Neural cell (in vitro differentiated cells): ENCODE results near the gene ELOVL3. TPM values are rescaled to one million over a fixed set of nuclear protein-coding genes. Genes with fewer than 3 reads are reported as not detected.

ENCODE experiments used
- H2AFZ ChIP-seq: fragments of 200-600, 300-800 bp; sonication (generic), shearing (Covaris generic); 2 replicates; pipeline ENCODE4 v1.6.0; 2014; ENCODE audit warnings: low read depth, mild to moderate bottlenecking, antibody characterized with exemption, low read length, moderate library complexity
- H3F3A ChIP-seq: fragments of 200-600 bp; shearing (Covaris generic); 2 replicates; pipeline ENCODE4 v1.6.1; 2016; ENCODE audit warnings: mild to moderate bottlenecking, moderate library complexity, mixed read lengths, antibody characterized with exemption, low read length; ENCODE audit not compliant: insufficient read depth, poor library complexity, severe bottlenecking
- H3K27ac ChIP-seq: fragments of 200-600, 300-800 bp; sonication (generic), shearing (Covaris generic); 2 replicates; pipeline ENCODE4 v1.5.1; 2014; ENCODE audit warnings: mild to moderate bottlenecking, low read length, moderate library complexity
- H3K27me3 ChIP-seq: fragments of 300-800, 200-600 bp; sonication (generic), shearing (Covaris generic); 2 replicates; pipeline ENCODE4 v1.6.0; 2014; ENCODE audit warnings: mild to moderate bottlenecking, low read depth, low read length, moderate library complexity; ENCODE audit not compliant: insufficient read depth
- H3K36me3 ChIP-seq: fragments of 300-800, 200-600 bp; sonication (generic), shearing (Covaris generic); 2 replicates; pipeline ENCODE4 v1.5.1; 2014; ENCODE audit warnings: mild to moderate bottlenecking, antibody characterized with exemption, low read length, moderate library complexity; ENCODE audit not compliant: insufficient read depth
- H3K4me2 ChIP-seq: fragments of 300-800, 200-600 bp; sonication (generic), shearing (Covaris generic); 2 replicates; pipeline ENCODE4 v1.6.0; 2014; ENCODE audit warnings: mild to moderate bottlenecking, low read length
- H3K4me3 ChIP-seq: fragments of 300-800, 200-600 bp; sonication (generic), shearing (Covaris generic); 2 replicates; pipeline ENCODE4 v1.5.1; 2014; ENCODE audit warnings: mild to moderate bottlenecking, low read length, moderate library complexity
- H3K79me2 ChIP-seq: fragments of 200-600 bp; shearing (Covaris generic); replicated peaks from 2 replicates; pipeline ENCODE4 v1.6.0; 2014; ENCODE audit warnings: mild to moderate bottlenecking, low read length, moderate library complexity; ENCODE audit not compliant: insufficient read depth
- H3K9ac ChIP-seq: fragments of 300-800, 200-600 bp; sonication (generic), shearing (Covaris generic); 2 replicates; pipeline ENCODE4 v1.6.1; 2016; ENCODE audit warnings: mild to moderate bottlenecking, low read length, mixed read lengths
- H3K9me2 ChIP-seq: fragments of 200-600 bp; shearing (Covaris generic); 2 replicates; pipeline ENCODE4 v1.6.1; 2016; ENCODE audit warnings: mild to moderate bottlenecking, low read length, mixed read lengths; ENCODE audit not compliant: insufficient read depth
- H3K9me3 ChIP-seq: fragments of 200-600, 300-800 bp; sonication (generic), shearing (Covaris generic); 2 replicates; pipeline ENCODE4 v1.6.1; 2016; ENCODE audit warnings: mild to moderate bottlenecking, mixed run types, low read length, moderate library complexity, mixed read lengths
- H4K20me1 ChIP-seq: fragments of 200-600 bp; shearing (Covaris generic); 2 replicates; pipeline ENCODE4 v1.6.1; 2016; ENCODE audit warnings: mild to moderate bottlenecking, mixed run types; ENCODE audit not compliant: insufficient read depth
- CTCF ChIP-seq: fragments of 450-650 bp; IDR thresholded peaks from 2 replicates; pipeline ENCODE4 v1.5.1; 2014; ENCODE audit warnings: antibody characterized with exemption, mild to moderate bottlenecking, moderate library complexity; ENCODE audit not compliant: poor library complexity, severe bottlenecking
- EP300 ChIP-seq: fragments of 450-650 bp; conservative IDR thresholded peaks from 2 replicates; pipeline ENCODE4 v1.6.1; 2014; ENCODE audit warnings: antibody characterized with exemption, mild to moderate bottlenecking, moderate library complexity; ENCODE audit not compliant: poor library complexity, severe bottlenecking
- EZH2 ChIP-seq: fragments of 200-600, 300-800 bp; shearing (Covaris generic), sonication (generic); IDR thresholded peaks from 2 replicates; pipeline ENCODE4 v1.6.1; 2014; ENCODE audit warnings: antibody characterized with exemption, low read length, borderline replicate concordance, mild to moderate bottlenecking; ENCODE audit not compliant: insufficient read depth, poor library complexity, severe bottlenecking
- MXI1 ChIP-seq: fragments of 450-650 bp; conservative IDR thresholded peaks from 2 replicates; pipeline ENCODE4 v1.6.1; 2014; ENCODE audit warnings: antibody characterized with exemption, mild to moderate bottlenecking; ENCODE audit not compliant: poor library complexity, severe bottlenecking
- POLR2AphosphoS5 ChIP-seq: IDR thresholded peaks from 2 replicates; pipeline ENCODE4 v1.6.1; 2012
- RAD21 ChIP-seq: fragments of 450-650 bp; conservative IDR thresholded peaks from 2 replicates; pipeline ENCODE4 v1.6.1; 2014; ENCODE audit warnings: antibody characterized with exemption, mild to moderate bottlenecking, moderate library complexity
- REST ChIP-seq: IDR thresholded peaks from 2 replicates; pipeline ENCODE4 v1.6.1; 2012; ENCODE audit warnings: borderline replicate concordance
- SMC3 ChIP-seq: fragments of 450-650 bp; conservative IDR thresholded peaks from 2 replicates; pipeline ENCODE4 v1.6.1; 2014; ENCODE audit warnings: antibody characterized with exemption, mild to moderate bottlenecking, moderate library complexity; ENCODE audit not compliant: poor library complexity
- polyA plus RNA-seq: library from polyadenylated mRNA; depleted of rRNA; stranded (reverse); fragments of >200 nt; gene quantifications from 2 replicates; pipeline ENCODE4 v1.2.3, GENCODE V29; 2014

ELOVL3 gene
- polyA plus RNA-seq, 1 donor from 2014 or later, result not detected

- Histone ChIP-seq H3K36me3 (no peaks in the 10 kb centered on the region), H3K4me2 (no peak overlapping the region), H3K27me3 (peaks cover 67% of the 10 kb centered on the region)
These were observed 951 bp downstream of the ELOVL3 start for GRCh38 chr10:102227050-102227449.

GRCh38 chr10:102229810-102230263, 3.7 kb downstream of the ELOVL3 start:
- Histone ChIP-seq H3K27me3 (peaks cover 91% of the 10 kb centered on the region), H3K9me3 (no peaks in the 10 kb centered on the region), H3K4me2 (peak overlapping the region; percentile 55), H4K20me1 (no peaks in the 10 kb centered on the region), H3K9me2 (no peaks in the 10 kb centered on the region), H3K9ac (no peak overlapping the region), H3K36me3 (no peaks in the 10 kb centered on the region), H3K79me2 (no peaks in the 10 kb centered on the region), H3K4me3 (peak overlapping the region; percentile 56), H3F3A (no peaks in the 10 kb centered on the region), H2AFZ (no peak overlapping the region), H3K27ac (no peak overlapping the region)
- TF ChIP-seq POLR2AphosphoS5, result peak; percentile 6
- peak; percentile 67 for TF ChIP-seq MXI1
- peak; percentile 98 for TF ChIP-seq CTCF
- no peak for TF ChIP-seq EP300
- TF ChIP-seq RAD21, result peak; percentile 99
- TF ChIP-seq REST, result no peak
- TF ChIP-seq SMC3, result peak; percentile 96

More at GRCh38 chr10:102227050-102227449, 951 bp downstream of the ELOVL3 start:
- Histone ChIP-seq H3K9ac (no peak overlapping the region), H3K9me3 (no peaks in the 10 kb centered on the region), H3K9me2 (no peaks in the 10 kb centered on the region), H2AFZ (no peak overlapping the region), H3F3A (no peaks in the 10 kb centered on the region), H3K79me2 (no peaks in the 10 kb centered on the region), H3K4me3 (no peak overlapping the region), H4K20me1 (no peaks in the 10 kb centered on the region), H3K27ac (no peak overlapping the region)
- no peak for TF ChIP-seq MXI1
- TF ChIP-seq RAD21, result no peak
- no peak for TF ChIP-seq EZH2
- no peak for TF ChIP-seq POLR2AphosphoS5
- TF ChIP-seq SMC3, result no peak
- no peak for TF ChIP-seq REST
- TF ChIP-seq EP300, result no peak
- no peak for TF ChIP-seq CTCF
